ENCODE results near the gene CALML5. TPM values are rescaled to one million over a fixed set of nuclear protein-coding genes. Genes with fewer than 3 reads are reported as not detected.

CALML5 gene
- total and polyA plus RNA-seq, 9 of the 15 experiments (the other 6 are each of a cell fraction or from before 2014, with no cell fraction given), result not detected

GRCh38 chr10:5538446-5538845, 39.1 kb upstream of the CALML5 start:
- DNase-seq (ENCODE audit: extremely low read depth in 1 of 4, low spot score in 3 of 4) (no peak), ATAC-seq (no peak; the same call in 2 of the 3 replicates), FAIRE-seq (no peak)
- in situ Hi-C loops (cut with MboI) (no loop called here), intact Hi-C loops (cut with micrococcal nuclease) (no loop called here)
- Histone ChIP-seq H3K4me1 (replicated peaks in 1 of 2; ENCODE audit: control insufficient read depth in 2 of 2, insufficient read depth in 2 of 2, low read length in 2 of 2) (peaks cover 12 to 21% of the 10 kb centered on the region in 2 experiments), H2AFZ (ENCODE audit: low read depth, low read length) (peak overlapping the region; percentile 94), H3K4me2 (ENCODE audit: insufficient read depth, low read length) (no peak overlapping the region), H3K9ac (ENCODE audit: insufficient read depth in 1 of 2, low read depth in 2 of 2, low read length in 2 of 2) (no peak overlapping the region), H3K36me3 (ENCODE audit: control insufficient read depth, insufficient read depth, low read length) (no peaks in the 10 kb centered on the region), H3K27ac (ENCODE audit: extremely low read depth, low read depth, low read length) (no peak overlapping the region), H3K9me1 (ENCODE audit: control insufficient read depth, insufficient read depth, low read length) (no peaks in the 10 kb centered on the region), H3K79me2 (ENCODE audit: control insufficient read depth, insufficient read depth, low read length) (no peaks in the 10 kb centered on the region), H3K9me3 (replicated peaks; ENCODE audit: control insufficient read depth, insufficient read depth, low read depth, low read length) (no peaks in the 10 kb centered on the region), H3K27me3 (ENCODE audit: control insufficient read depth in 2 of 2, insufficient read depth in 2 of 2, low read length in 2 of 2) (no peaks in the 10 kb centered on the region), H4K20me1 (replicated peaks; ENCODE audit: control insufficient read depth, insufficient read depth, low read length) (no peaks in the 10 kb centered on the region), H3K4me3 (no peak overlapping the region)
- WGBS (ENCODE audit: insufficient coverage, low coverage, missing lambda C conversion rate), result 84% methylated on average over 9 of the region's 9 CpGs
- BruUV-seq (replicated peaks), result no TSS peak
- CTCF ChIA-PET (ENCODE audit: low intra/inter-chr PET ratio), result no interaction called here
- POLR2A ChIA-PET, result interaction anchor here (0.9 to 1.8 kb wide), 3 partner anchors 11 to 15 kb away, joined by 3 to 9 read pairs (median 3); no protein-coding TSS in a partner anchor
- no peak for TF ChIP-seq HNRNPK (IDR thresholded peaks at IDR 0.05; ENCODE audit: low read depth, low read length, poor library complexity, severe bottlenecking)
- no peak for TF ChIP-seq MIER1 (IDR thresholded peaks at IDR 0.05; ENCODE audit: low read depth)
- no peak for TF ChIP-seq CBX1 (IDR thresholded peaks at IDR 0.05; ENCODE audit: low read depth)
- no peak for TF ChIP-seq GABPB1 (CRISPR knock-in tag; IDR thresholded peaks at IDR 0.05)
- no peak for TF ChIP-seq POLR2G (IDR thresholded peaks at IDR 0.05; ENCODE audit: low read depth, low read length)
- TF ChIP-seq GTF2A2 (tag; IDR thresholded peaks at IDR 0.05), result no peak
- no peak for TF ChIP-seq SMAD4 (CRISPR knock-in tag; conservative IDR thresholded peaks at IDR 0.05)
- no peak for TF ChIP-seq ZNF644 (tag; IDR thresholded peaks at IDR 0.05; ENCODE audit: low read depth)
- no peak for TF ChIP-seq TFAP4 (CRISPR knock-in tag; IDR thresholded peaks at IDR 0.05; ENCODE audit: borderline replicate concordance)
- TF ChIP-seq SMAD2 (IDR thresholded peaks at IDR 0.05; ENCODE audit: low read depth, low read length), result no peak
- TF ChIP-seq CBFA2T3 (IDR thresholded peaks at IDR 0.05), result no peak
- no peak for TF ChIP-seq CUX1 (CRISPR knock-in tag; IDR thresholded peaks at IDR 0.05)
- TF ChIP-seq ARNT (IDR thresholded peaks at IDR 0.05), result no peak
